HG03521 (cell line): Measurements from ENCODE around the gene MACROH2A1.

Experiments
- ATAC-seq: cut with Tn5 transposase; IDR thresholded peaks from one replicate; pipeline ENCODE4 v1.9.1; 2021; ENCODE audit warnings: mild to moderate bottlenecking, moderate library complexity; ENCODE audit not compliant: unreplicated experiment

The MACROH2A1 gene

DNA sequence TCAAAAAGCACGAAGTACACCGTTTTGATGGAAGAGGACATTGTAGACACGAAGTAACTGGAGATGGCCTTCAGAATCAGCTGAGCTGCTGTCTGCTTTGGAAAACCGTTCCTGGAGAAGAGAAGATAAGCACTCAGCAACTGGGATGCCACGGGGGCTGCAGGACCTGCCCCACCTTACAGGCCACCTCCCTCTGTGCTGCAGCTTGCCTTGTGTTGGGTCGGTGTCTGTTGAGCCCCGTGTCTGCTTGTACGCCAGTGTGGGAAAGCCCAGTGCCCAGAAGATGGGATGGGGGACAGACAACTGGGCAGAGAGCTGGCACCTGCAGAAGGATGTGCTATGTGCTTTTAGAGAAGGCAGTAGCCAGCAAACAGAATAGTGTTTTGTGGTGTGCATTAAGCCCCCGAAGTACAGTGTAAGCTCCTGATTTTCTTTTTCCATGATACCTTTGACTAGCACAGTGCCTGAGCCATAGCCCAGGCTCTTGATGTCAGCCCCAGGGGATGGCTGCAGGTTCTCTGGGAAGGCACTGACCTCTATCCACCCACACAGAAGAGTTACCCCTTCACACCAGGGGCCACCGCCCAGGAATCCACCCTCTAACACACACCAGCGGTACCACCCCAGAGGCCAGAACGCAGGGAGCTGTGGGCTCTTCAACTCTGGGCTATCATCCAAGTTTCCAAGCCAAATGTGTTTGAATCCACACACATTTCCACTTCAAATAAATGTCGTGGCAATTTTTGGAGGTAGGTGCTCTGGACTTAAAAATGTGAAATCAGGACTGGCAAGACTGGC lies 63.8 kb downstream of the MACROH2A1 start:
- no peak for ATAC-seq

DNA sequence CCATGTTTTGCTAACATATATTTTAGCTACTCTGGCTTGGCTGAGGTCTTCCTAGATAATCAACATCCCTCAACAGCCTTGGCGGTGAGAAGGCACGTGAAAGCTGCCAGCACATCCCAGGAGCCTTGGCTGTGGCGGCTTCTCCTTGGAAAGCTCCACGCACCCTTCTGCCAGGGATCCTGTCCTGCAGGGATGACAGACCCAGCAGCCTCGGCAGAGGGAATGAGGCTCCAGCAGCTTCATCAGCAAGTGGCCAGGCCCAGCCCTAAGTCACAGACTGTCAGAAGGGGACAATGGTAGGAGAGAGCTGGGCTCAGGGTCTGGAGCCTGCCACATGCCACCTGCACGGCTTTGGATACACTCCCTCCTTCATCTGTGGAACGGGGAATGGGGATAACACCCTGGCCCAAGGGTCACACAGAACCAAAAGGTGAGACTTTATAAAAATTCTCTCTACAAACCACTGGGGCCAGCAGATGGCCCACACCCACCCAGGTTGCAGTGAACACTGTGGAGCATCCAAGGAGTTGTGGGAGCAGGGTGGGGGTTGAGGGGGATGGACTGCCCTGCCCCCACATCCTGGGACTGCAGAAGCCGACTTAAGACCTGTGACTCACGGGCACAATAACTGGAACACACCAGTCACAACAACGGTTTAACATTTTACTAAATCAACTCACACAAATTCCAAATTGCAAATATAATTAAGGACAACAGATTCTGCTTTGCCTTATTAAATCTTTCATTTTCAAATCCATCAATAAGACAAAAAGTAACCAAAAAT lies 65.1 kb downstream of the MACROH2A1 start:
- no peak for ATAC-seq

DNA sequence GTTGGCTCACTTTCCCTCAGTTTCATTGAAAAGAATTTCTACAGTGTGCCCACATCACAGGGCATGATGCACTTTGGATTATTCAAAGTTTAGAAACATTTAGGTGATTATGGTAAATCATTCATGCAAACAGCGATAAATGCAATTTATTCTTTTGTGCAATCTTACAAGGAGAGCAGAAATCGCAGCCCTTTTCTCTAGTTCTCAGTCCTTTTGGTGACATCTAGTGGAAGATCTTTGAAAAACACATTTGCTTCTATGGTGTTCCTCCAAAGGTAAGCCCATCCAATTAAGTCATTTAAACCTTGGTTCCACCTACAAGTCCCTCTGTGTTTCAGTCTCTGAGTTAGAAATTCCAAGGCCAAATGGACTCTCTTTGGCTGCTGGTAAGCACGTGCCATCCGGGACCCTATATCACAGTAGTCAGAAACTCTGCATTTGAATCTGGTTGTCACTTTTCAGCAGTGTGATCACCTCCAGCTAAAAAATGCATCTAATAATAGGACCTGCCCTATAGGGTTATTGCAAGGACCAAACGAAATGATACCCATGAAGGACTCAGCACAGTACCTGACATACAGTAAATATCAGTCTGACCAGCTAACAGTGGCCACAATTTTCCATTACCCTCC lies 66.4 kb downstream of the MACROH2A1 start:
- ATAC-seq: no peak

DNA sequence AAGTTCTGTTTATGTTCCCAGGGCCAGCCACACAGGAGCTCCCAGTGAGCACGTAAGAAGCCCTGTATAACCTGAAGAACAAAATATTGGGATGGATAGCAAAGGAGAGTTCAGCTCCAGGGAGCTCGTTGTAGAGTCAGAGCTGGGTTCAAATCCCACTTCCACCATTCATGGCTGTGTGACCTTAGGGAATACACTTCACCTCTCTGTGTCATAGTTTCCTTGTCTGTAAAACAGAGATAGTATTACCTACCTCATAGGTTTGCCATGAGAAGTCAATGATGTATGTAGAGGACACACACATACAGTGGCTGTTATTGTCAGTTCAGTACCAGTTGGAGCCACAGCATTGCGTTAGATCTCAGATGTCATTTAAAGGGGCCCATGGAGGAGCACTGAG lies 67.4 kb downstream of the MACROH2A1 start:
- ATAC-seq: no peak

DNA sequence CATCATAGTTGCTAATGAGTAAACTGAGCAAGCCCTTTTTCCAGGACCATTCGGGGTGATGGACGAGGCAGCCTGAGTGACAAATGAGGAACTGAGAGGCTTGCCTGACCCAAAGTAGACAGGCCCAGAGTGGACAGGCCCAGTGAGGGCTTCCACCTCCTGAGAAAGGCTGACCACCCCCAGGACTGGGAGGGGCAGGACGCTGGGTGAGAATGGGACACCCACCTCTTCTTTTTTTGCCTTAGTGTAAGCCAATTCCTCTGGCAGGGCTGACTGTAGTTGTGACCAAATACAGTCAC lies 68.3 kb downstream of the MACROH2A1 start:
- no peak for ATAC-seq

DNA sequence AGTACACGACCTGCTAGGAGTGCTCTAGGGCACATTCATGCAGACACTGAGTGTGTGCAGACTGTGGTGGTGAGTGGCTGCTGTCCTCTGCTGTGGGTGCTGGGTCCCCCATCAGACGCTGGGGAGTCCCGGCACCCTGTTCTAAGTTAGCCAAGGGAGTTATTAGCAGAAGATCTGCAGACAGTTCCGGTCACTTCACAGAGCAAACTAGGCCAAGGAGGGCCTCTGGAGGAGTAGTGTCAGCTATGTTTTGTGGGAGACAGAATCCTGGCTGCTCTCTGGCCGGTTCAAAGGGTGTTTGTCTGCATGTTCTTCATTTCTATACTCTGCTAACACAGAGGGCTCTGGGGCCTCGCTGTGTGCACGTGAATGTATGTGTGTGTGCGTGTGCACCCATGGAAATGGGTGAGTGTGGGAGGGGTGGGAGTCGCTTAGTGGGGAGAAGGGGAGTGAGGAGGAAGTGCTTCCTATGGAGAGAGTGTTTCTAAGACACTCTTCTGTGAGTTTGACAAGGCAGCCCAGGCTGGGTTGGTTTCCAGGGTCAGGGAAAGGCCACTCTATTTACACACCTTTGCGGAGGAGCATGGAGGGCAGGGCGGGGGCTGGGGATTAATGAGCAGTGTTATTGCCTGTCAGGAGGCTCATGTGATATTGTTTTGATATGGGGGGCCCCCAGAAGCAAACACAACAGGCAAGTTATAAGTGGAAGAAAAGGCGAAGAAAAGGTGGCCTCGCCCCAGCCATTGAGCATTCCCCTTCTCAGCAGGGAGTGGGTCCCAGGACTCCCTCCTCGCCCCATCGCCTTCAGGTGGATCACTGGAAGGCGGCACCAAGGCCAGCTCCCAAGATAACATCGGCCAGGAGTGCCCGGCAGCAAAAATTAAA lies 68.9 kb downstream of the MACROH2A1 start:
- no peak for ATAC-seq

DNA sequence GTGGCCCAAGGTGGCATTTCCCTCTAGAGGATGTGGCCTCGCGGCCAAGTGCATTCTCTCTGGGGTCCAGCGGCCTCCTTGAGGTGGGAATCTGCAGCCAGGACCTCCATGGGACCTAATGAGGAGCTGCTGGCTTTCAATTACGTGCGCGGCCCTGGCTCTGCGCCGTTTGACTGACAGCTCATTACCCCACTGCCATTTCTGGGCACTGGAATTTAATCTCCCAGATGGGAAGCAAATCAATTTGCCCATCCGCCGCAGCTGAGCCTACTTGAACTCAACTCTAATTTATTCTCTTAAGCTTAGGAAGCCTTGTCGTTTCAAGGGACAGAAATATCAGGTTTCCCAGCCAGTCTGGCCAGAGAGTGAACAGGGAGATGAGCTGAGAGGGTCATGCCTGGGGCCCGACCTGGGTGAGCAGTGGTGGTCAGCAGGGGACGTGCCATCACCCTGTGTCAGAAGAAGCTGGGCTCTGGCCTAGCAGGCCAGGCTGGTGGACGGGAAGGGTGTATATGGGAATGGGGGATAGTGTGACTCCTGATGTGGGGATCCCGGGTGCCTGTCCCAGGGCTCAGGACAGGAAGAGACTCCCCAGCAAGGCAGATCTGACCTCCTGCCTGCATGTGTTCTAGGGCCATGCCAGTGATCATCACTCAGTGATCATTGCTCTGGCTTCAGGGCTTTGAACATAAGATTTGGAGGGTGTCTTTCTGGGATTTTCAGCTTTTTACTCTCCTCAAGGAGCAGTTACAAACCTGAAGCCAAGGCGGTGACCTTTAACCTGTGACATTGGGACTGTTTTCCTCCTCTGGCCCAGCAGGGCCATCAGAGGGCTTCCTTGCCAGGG lies 69.7 kb downstream of the MACROH2A1 start:
- ATAC-seq: no peak

DNA sequence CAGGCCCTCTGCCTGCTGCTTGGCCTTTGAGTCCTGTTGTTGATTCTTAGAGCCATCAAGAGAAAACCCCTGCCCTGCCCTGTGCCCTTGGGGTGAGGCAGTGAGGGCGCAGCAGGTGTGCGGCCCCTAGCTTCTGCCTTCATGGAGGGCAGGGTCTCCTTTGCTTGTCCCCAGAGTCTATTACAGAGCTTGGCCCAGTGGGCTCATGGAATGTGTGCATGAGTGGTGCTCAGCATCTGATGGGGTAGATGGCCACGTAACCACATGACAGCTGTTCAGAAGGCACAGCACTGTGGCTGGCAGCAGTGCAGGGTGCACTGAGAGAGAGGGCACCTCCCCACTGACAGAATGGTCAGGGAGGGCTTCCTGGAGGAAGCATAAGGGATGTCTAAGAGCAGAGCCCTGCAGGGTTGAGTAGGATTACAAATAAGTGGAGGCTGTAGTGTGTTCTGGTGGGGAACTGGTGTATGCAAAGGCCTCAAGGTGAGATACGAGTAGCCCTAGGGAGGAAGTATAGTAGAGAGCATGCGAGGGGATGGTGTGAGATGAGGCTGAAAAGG lies 70.8 kb downstream of the MACROH2A1 start:
- ATAC-seq: no peak

DNA sequence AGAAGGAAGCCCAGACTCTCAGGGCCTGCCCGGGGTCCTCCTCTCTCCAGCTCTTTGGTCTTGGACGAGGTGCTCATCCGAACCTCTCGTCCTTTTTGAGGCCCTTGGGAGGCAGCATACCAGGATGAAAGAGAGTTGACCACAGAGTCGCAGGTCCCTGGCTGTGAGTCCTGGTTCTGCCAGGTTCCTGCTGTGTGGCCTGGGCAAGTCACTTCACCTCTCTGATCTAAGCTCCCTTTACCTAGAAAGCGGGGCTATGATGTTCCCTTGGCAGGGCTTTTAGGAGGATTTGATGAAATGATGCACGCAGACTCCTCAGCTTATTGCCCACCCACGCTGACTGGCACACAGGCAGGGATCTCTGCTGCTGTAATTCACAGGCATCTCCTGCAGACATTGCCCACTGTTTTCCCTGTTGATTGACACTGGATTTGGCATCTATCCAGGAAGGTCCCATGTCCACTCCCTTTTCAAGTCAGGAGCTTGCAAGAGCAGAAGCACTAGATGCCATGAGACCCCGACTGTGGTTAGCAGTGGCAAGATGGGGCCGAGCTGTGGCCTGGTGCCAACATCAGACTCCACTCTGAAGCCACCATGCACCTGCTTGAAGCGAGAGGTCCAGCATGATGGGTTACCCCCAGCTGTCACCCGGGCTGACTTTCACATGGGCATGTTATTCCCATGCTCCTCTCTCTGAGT lies 71.5 kb downstream of the MACROH2A1 start:
- ATAC-seq: no peak

DNA sequence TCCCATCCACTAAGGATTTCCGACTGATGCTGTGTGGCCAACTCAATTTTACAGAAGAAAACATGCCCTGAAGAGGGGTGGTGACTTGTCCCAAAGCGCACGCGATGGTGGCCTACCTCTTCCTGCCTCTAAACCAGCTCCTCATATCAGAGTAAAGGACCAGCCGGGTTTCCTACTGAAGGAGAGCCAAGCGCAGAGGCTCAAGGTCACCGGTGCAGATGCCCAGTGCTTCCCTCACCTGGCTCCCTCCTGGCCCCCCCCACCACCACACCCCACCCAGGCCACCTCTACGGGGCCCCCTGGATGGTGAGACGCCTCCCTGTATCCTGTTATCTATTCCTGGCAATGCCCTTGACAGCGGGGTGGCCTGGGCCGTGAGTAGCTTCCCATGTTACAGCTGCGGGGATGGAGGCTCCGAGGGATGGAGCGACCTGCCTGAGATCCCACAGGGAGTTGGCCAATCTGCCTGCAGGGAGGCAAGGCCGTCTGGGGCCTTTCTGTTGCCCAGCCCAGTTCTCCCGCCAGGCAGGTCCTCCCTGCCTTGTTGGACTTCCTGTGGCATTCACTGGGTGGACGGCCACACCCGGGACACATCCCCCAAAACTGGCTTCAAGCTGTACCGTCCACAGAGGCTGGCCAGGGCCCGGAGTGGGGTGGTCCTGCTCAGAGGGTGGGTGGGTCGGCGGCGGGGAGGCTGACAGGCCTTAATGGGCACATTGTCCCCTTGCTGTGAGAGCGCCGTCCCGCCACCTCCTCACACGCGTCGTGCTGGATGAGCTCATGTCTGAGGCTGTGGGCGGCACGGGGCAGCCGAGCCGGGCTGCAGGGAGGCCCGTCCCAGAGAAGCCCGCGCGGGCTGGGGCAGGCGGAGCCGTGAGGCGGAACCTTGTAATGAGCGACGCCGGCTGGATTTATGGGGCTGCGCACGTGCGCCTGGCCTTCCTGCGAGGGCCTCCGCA lies 72.5 kb downstream of the MACROH2A1 start:
- ATAC-seq: no peak

DNA sequence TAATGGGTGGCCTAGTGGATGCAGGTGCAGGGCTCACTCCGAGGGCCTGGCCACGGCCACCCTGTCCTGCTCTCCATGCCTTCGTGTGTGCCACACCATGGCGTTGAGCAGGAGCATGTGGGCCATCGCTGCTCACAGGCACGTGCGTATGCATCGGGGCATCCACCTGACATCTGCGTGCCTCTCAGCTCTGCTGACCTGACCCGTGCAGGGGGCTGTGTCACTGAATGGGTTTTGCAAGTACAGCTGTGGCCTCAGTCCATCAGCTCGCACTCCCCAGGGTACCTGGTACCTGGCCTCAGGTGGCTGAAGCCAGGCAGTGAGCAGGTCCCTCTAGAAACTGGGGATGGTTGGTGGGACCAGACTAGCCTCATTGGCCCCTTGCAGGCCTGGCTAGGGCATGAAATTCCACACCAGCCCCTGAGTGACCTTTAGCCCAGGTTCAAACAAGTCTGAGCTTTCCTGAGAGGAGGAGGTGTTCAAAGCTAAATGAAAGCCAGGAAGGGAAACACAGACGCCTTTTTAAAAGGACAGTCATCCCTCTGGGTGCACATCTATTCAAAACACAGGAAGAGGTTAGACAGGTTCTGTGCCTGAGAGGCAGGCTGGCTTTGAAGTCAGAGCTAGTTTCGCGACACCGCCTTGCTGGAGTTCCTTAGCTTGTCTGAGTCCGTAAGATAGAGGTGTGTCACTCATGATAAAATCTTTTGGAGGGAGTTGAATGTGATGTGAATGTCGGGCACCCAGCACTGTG lies 74.0 kb downstream of the MACROH2A1 start:
- no peak for ATAC-seq

DNA sequence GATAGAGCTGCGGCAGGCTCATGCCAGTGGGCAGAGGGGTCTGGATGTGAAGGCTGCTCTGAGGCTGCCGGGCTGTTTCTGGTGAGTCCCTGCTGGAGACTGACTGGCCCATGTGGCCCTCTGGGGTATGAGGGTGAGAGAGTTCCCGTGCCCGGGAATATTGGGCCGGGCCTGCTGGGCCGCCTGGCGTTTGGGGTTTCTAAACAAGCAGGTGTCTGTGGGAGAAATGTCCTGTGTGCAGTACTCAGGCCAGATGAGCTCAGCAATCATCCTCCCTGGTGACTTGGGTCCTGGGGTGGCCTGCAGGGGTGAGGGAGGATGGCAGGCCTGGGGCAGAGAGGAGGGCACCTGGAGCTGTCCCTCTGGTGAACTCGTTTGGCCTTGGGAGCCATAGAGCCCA lies 74.9 kb downstream of the MACROH2A1 start:
- no peak for ATAC-seq

DNA sequence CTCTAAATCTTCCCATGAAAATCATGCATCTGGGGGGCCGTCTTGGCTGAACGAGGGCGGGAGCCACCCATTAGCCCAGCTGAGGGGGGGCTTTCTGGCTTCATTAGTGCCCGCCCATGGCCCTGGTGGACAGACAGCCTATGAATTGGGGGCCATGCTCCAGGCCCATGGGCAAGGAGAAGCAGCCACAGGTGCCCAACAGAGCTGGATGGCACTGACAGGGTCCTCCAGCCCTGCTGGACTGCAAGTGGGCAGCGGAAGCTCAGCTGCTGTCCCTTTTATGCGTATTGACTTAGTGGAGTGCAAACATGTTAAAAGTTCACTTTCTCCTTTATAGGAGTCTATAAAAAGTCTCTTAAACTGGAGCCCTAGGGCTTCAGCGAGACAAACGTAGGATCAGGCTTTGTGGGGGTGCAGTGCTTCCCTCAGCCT lies 75.3 kb downstream of the MACROH2A1 start:
- ATAC-seq: no peak

DNA sequence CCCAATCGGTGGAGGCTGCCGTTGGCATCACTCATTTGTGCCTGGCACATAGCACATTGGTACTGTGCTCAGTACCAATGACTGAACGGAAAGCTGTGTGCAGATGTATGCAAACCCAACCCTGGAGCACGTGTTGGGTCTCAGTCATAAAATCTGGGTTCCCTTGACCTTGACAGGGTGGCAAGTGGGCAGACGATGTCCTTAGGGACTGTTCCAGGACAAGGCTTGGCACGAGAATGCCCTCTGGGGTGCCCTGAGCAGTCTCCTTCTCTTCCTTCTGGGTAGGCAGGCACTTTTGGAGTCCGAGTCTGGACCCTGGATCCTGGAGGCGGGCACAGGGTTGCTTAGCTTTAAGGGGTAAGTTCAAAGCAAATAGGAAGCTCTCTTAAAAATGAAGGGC lies 75.8 kb downstream of the MACROH2A1 start:
- no peak for ATAC-seq

DNA sequence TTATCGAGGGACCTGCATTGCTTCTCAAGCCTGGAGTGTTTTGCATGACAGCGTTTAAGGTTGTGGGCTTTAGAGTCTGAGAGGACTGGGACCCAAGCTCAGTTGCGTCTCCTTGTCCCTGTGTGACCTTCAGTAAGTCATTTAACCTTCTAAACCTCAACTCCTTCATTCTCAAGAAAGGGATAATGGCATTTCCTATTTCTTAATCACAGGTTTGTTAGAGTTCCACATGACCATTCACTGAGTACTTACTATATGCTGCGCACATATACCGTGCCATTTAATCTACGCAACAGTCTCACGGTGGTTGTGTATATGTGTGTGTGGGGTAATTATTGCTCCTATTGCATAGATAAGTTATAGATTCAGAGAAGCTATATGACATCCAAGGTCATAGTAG lies 76.3 kb downstream of the MACROH2A1 start:
- no peak for ATAC-seq

DNA sequence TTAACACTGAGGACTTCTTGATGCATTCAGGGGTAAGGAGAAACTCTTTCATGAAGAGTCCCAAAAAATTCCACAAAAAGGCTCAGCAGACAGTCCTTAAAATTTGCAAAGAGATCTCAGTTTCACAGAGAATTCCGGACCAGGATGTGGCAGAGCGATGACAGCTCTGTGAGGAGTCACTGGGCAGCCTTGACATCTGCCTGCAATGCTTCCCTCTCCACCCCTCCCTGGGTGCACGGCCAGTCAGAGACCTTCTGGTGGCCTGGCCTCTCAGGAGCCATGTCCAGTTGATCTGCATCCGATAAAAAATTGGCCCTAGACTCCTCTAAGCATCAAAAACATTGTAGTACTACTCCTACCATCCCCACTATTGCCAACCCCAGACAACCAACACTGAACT lies 76.8 kb downstream of the MACROH2A1 start:
- no peak for ATAC-seq

DNA sequence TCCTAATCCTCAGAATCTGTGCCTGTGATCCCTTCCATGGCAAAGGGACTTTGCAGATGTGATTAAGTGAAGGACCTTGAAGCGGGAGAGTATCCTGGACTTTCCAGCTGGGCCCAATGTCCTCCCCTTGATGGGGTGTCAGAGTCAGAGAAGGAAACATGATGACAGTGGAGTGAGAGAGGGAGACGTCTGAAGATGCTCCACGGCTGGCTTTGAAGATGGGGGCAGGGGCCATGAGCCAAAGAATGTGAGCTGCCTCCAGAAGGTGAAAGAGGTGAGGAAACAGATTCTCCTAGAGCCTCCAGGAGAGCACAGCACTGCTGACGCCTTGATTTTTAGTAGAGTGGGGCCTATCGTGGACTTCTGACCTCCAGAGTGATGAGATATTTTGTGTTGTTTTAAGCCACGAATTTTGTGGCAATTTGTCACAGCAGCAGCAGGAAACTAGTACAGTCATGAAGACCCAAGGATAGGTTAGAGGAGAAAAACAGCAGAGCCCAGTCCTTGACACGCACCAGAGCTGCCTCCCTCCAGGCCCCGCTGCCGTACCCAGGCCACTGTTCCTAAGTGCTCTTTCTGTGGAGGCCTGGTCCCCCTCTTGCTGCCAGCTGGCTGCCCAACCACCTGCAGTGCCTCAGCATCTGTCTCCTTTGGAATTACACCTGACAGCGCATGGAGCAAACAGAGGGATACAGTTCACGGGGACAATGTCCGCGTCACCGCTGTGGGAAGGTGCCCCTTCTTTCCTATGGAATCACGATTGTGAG lies 78.1 kb downstream of the MACROH2A1 start:
- no peak for ATAC-seq
